NCI-H1436 (cell line): Measurements from ENCODE around the gene IL13.

ENCODE experiments used
- DNase-seq: peaks from one replicate; lab custom pipeline; 2025; lab: John Stamatoyannopoulos, UW

The IL13 gene

DNA sequence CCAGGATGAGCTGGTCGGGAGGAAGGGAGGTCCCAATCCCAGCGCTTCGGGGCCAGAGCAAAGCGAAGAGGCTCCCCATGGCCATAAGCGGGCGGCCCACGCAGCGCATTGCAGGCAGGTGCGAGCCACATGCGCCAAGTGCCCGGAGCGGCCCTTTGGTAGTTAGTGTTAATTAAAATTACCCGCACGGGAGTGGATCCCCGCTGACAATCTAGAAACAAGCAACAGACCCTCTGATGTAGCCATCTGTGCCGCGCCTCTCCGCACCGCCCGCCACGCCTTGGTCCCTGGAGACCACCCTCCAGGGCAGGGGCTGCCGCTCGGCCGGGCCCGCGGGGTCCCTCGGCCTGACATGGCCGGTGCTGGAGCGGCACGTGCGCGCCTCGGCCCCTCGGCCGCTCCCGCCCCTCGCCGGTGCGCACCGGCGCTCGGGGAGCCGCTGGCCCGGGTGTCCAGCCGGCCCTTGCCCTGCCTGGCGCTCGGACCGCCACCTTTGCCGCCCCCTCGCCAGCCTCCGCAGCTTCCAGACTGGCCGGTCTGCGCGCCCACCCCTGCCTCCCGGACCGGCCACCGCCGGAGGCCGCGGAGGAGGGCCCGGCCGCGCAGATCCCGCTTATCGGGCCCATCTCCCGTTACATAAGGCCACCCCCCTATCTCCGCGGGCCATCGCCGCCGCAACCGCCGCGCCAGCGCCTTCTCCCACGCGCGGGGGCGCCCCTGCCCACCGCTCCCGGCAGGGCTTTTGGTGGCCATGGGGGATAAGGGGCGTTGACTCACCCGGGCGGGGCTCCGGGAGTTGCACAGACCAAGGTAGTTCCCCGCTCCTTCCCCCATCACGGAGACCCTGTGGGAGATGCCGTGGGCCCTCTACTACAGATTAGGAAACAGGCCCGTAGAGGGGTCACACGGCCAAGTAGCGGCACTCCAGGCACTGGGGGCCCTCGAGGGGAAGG is 1.9 kb upstream of the IL13 start:
- peak; percentile 15 for DNase-seq

DNA sequence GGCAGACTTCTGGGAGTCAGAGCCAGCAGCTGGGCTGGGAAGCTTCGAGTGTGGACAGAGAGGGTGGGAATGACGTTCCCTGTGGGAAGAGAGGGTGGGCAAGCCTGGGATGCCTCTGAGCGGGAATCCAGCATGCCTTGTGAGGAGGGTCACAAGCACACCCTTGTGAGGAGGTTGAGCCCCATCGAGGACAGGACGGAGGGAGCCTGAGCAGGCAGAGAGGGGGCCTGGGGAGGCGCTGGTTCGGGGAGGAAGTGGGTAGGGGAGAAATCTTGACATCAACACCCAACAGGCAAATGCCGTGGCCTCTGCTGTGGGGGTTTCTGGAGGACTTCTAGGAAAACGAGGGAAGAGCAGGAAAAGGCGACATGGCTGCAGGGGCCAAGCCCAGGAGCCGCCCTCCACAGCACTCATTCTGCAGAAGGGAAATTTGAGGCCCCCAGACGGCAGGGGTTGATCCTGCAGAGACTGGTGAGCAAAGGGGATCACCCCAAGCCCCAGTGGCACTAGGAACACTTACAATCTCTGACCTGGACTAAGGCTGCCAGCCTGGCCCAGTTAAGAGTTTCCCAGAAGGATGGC is 1.1 kb upstream of the IL13 start:
- DNase-seq, result no peak

DNA sequence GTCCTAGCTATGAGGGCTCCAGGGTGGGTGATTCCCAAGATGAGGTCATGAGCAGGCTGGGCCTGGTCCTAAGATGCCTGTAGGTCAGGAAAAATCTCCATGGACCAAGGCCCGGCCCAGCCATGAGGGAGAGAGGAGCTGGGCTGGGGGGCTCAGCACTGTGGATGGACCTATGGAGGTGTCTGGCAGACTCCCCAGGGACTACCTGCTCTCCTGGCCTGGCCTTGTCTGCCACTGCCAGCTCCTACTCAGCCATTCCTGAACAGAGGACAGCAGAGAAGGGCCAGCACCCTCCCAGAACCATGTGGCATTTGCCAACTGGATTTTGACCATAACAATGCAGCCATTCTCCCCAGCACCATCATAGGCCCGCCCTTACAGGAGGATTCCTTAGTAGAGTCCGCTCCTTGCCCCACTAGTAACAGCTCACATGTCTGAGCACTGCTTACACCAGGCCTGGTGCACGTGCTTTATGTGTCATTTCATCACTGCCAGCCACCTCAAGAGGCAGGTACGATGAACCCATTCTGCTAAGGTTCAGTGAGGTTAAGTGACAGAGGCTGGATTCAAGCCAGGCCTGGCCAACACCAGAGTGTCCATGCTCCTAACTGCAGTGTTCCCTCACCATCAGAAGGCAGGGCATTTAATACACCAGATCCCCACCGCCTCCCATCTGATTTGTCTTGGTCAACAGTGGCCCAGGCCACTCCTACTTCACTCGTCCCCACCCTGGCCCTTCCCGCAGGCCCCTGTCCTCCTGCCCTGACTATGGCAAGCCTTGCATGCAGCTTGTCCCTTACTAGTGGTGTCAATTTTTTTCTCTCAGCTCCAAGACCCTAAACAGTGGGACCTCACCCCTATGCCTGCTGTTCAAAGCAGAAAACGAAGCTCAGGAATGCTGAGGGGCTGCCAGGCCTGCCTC is 669 bp downstream of the IL13 start:
- no peak for DNase-seq

DNA sequence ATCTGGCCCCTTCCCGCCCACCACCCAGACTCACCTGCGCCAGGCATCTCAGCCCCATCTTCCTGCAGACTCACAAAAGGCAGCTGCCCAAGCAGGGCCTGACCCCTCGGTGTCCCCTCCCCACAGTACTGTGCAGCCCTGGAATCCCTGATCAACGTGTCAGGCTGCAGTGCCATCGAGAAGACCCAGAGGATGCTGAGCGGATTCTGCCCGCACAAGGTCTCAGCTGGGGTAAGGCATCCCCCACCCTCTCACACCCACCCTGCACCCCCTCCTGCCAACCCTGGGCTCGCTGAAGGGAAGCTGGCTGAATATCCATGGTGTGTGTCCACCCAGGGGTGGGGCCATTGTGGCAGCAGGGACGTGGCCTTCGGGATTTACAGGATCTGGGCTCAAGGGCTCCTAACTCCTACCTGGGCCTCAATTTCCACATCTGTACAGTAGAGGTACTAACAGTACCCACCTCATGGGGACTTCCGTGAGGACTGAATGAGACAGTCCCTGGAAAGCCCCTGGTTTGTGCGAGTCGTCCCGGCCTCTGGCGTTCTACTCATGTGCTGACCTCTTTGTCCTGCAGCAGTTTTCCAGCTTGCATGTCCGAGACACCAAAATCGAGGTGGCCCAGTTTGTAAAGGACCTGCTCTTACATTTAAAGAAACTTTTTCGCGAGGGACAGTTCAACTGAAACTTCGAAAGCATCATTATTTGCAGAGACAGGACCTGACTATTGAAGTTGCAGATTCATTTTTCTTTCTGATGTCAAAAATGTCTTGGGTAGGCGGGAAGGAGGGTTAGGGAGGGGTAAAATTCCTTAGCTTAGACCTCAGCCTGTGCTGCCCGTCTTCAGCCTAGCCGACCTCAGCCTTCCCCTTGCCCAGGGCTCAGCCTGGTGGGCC is 1.9 kb downstream of the IL13 start:
- no peak for DNase-seq

DNA sequence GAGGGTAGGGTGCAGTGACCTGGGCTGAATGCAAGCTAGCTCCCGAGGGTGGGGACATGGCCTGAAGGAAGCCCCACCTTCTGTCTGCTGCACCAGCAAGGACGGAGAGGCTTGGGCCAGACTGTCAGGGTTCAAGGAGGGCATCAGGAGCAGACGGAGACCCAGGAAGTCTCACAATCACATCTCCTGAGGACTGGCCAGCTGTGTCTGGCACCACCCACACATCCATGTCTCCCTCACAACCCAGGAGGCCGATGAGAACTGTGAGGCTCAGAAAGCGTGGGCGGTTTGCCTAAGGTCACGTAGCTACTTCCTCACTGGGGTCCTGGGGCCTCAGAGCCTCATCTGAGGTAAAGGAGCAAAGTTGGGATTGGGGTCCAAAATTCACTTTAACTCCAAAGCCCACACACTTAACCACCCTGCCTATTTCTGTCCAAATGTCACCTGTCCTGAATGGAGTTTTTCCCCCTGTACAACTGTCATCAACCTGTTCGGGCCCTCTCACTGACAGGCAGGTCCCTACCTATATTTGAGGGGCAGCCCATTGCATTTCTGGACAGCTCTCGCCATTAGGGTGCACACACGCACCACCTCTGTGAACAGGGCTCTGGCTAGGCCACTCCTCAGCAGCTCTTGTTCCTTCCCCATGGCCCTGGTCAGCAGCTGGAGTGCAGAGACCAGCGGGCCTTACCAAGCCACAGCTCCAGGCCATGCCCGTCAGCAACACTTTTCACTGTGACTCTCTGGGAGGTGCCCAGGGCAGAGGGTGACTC is 3.4 kb downstream of the IL13 start:
- DNase-seq, result no peak

DNA sequence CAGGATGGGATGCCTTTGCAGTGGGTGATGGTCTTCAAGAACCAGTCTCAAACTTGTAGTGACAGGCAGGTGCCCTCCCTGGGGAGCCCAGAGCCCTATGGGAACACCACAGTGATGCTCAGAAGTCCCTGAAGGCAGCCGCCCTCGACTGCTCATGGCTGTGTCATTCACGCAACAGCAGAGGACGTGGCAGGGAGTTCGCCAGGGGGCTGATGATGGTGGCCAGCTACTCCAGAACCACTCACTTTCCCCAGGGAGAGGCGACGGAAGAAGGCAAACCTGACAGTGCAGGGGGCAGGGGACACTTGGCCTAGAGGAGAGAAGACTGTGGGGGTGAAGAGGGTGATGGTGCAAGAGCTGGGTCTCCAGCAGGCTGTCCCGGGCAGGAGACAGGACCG is 4.0 kb downstream of the IL13 start:
- no peak for DNase-seq

DNA sequence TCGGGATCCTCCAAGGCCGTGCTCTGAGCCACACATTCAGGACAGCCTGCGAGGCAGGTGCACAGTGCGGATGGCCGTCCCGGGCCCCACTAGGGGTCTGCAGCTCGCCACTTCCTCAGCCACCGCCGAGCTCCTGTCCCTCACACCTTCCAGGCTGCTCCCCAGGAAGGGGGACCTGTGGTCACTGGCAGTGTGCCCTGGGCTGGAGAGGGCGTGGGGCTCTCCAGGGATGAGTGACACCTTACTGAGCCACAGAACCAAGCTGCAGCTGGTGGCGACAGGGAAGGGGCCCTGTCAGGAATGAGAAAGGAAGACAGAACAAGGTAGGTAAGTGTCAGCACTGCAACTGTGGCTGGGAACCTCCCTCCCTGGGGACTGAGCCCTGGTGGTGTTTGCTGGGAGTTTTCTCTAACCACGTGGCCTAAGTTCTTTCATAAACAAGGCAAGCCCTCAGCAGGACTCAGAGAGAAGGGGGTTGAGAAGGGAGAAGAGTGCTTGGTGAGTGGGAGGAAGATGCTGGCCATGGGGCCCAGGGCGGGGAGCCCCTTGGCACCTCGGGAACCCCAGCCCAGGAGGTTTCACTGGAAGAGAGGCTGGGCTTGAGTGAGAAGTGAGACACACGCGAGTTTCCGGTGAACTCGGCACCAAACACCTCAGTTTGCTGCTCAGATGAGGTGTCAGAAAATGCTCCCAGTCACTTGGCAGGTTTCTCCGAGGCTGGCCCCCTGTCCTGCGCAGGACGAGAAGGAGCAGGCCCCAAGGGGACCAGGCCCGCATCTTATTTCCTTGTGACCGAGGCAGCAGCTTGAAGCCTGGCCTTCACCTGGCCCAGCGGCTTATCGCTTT is 5.2 kb downstream of the IL13 start:
- DNase-seq, result peak; percentile 25

DNA sequence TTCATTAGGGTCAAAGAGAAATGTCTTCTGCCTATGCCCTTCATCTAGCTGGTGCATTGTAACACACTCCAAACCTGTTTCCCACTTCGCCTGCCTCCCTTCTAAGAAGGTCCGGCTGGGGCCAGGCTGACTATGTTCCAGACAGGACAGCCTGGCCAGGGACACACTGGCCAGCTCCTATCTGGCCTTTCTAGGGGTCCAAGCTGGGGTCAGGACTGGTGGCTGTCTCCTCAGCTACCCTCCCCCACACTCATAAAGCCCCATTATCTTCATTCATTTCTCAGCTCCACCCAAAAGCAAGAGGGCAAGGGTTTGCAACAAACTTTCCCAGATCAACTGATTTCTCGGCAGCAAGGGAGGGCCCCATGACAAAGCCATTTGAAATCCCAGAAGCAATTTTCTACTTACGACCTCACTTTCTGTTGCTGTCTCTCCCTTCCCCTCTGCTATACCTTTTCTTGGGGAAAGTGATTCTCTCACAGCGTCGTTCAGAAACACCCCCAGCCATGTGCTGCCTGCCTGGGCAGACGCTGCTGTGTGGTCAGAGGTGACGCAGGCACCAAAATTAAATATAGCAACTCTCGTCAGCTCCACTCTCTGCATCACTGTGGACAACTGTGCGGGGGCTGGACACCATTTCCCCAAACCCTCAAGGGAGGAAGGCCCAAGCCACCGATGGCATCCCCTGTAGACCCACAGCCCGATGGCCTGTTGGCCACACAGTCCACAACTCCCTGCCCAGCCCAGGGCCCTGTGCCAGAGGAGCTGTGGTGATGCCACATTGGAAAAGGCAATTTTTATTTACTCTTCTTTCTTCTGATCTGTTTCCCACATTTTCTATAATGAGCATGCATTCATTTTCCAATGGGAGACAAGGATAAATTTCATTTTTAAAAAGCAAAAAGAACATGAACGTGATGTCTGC is 6.1 kb downstream of the IL13 start:
- DNase-seq, result no peak

DNA sequence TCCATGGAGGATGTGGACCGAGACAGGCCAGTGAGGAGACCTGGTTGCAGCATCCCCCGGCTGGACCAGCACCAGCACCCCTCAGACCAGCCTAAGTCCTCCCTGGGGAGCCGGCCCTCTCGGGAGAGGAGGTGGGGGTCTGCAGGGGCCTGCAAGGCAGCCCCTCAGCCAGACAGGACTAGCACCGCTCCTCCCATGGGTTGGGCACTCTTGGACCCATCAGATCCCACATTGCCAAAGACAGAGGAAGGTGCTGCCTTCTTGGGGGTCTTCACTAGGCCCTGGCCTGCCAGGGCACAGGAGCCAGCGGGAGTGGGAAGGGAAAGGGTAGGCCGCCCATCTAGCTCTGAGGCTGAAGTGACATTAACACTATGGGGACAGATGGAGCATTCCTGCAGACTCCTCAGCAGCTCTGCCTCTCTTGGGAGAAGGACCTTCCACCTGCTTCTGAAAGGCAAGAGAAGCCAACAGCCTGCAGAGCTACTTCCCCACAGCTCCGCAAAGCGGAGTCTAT is 6.8 kb downstream of the IL13 start:
- no peak for DNase-seq

DNA sequence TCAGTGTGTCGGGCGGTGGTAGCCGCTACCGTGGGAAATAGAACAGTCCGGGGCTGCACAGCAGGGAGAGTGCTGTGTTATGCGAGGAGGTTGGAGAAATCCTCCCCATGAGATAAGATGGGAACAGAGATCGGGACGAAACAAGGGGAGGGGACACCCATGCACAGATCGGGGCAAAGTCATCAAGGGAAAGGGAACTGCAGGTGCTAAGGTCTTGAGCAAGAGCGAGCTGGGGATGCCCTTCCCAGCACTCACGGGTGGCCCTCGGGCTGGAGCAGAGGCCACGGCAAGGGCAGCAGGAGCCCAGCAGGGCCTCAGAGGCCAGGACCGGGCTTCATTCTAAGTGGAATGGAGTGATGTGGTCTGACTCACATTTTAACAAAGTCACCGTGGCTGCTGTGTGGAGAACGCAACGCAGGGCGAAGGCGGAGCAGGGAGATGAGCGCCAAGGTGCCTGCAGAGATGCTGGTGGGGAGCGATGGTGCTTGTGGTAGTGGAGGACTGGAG is 7.7 kb downstream of the IL13 start:
- DNase-seq, result no peak

DNA sequence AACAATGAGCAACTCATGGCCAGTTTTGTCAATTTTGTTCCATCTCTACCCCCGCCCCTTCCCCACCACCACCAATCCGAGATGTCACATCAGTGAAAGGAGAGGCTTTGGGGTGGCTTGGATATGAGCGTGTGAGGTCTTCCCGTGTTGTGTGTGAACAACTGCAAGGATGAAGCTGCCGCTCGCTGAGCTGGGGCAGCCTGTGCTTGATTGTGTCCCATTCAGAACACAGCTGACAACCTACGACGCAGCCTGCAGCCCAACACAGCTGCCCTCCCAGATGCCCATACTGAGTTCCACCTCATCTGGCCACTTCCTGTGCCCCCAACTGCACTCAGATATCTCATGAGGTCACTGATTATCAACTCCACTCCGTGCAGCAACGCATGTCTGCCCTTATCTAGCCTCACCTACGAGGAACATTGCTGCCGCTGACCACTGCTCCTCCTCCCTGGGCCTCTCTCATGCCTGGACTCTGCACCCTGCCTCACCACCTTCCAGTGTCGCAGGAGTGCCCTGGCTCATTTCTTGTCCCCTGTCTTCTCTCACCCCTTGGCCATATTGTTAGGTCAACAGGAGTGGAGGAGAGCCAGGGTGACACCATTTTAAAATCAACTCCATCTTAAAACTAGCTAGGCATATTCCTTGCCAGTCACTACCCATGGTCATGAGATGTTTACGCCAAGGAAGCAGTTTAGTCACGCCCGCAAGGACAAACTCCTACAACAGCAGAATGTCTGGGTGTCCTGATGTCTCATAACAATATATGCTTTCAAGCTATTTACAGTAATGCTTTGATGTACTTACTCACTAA is 8.5 kb downstream of the IL13 start:
- DNase-seq, result no peak

DNA sequence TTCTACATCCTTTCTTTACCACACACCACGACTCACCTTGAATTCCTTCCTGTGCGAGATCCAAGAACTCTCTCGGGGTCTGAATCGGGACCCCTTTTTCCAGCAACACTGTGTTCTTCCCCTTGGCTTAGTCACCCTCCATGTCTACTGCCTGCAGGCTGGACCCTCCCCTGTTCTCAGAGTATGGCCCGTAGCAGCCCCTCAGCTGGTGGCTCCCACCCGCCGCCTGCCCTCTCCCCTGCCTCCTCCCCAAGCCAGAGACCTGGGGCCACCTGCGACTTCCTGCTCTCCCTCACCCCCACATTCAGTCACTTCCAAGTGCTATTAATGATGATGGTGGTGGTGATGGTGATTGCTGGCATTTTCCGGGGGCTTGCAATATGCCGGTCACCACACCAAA is 9.3 kb downstream of the IL13 start:
- DNase-seq, result no peak

DNA sequence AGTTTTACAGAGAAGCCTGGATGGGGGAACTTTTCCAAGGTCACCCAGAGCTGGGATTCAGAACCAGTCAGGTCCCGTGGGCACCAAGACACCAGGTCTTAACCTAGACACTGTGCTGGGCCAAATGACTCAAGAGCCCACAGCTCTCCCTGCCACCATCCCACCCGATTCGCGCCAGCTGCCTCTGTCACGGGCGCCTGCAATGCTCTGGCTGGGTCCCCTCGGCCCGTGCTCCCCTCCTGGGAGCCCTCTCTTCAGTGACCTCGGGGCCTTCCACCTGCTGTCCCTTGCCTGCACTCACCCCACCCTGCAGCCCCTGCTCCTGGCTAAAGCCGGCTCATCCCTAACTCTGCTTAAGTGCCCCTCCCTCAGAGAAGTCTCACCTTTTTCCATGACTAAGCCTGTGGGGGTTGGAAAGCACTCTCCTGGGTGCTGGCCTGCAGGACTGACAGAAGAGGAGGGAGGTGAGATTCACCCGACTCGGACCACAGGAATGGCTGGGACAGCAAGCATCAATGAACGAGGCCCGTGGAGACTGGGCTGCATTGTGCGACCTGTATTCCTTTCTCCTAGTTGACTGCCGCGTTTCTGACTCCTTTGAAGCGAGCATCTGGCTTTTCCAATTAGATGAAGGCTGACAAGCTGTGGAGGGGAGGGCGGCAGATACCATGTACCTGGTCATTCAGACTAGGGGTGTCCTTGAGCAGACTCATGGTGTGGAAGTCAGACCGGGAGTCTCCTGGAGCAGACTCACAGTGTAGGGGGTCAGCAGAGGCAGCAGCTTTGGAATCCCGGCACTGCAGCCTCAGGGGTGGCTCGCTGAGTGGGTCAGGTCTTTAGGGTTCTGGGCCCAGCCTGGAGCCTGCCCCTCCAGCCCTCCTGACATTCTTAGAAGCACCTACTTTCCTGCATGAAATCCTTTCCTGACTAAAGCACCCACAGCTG is 10.1 kb downstream of the IL13 start:
- no peak for DNase-seq

DNA sequence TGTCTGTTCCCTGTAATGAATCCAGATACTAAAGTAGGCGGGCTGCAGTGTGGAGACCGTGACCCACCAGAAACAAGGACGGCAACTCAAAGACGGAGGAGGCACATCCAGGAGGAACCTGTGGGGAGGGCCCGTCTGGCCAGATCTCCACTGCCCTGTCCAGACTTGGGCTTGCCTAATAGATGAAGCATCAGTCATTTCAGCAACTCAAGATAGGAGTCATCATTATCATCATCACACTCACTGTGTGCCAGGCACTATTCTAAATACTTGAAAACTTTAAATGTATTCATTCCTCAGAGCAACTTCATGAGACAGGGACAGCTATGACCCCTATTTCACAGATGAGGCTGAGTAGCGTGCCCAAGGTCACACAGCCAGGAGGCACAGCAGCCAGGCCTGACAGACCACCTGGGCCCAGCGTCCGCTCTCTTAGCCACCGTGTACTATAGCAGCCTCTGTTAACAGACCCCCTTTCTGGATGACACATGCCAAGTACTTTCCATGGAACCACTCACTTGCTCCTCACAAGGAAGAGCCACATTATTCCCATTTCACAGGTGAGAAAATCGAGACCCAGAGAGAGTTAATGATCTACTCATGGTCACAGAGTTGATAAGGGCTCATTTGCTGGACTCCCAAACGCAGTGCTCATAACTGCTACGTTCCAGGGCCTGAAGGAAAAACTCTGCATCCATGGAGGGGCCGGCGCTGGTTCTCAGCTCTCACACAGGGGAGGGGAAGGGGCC is 10.9 kb downstream of the IL13 start:
- no peak for DNase-seq

DNA sequence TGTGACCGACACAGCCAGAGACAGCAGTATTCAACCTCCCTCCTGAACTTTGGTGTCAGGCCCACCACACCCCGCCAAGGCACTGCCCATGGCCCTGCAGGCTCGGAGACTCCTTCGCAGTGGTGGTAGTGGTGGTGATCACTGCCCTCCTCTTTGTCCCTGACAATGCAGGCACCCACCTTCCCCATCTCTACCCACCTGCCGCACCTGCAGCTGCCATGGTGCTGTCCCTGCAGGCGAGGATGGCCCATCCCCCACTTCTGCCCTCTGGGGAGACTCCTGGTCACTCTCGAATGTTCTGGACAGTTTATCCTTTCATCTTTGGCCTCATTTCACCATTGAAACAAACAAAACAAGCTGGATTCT is 11.5 kb downstream of the IL13 start:
- no peak for DNase-seq
